ENCODE data around the gene FTO.

DNA sequence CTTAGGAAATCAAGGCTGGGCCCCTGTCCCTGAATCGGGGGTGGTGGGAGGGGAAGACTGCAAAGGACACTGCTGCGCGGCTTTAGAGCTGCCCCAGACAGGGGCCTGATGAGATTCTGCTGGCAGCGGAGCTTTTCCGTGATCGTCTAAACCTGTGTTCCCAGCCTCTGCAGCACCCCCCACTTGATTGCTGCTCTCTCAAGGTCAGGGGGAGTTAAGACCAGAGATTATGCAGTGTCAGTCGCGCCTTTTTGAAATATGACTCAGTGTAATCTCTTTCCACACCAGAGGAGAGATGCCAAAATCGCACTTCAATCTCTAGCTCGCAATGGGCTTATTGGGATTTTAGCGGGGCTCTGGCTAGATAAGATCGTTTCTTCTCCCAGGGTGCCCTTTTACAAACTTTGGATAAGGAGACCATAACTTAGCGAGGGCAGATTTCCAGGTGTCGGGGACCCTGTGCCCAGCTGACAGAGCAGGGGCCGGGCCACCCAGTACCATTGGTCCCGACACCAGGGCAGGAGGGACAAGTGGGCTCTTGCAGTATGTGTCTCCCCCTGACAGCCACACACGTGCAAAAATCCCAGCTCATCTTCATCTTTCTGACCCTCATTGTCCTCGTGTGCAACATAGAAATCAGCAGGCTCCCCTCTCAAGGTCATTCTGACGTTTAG is 495.7 kb downstream of the FTO start:
- TF ChIP-seq, protein P1, sequence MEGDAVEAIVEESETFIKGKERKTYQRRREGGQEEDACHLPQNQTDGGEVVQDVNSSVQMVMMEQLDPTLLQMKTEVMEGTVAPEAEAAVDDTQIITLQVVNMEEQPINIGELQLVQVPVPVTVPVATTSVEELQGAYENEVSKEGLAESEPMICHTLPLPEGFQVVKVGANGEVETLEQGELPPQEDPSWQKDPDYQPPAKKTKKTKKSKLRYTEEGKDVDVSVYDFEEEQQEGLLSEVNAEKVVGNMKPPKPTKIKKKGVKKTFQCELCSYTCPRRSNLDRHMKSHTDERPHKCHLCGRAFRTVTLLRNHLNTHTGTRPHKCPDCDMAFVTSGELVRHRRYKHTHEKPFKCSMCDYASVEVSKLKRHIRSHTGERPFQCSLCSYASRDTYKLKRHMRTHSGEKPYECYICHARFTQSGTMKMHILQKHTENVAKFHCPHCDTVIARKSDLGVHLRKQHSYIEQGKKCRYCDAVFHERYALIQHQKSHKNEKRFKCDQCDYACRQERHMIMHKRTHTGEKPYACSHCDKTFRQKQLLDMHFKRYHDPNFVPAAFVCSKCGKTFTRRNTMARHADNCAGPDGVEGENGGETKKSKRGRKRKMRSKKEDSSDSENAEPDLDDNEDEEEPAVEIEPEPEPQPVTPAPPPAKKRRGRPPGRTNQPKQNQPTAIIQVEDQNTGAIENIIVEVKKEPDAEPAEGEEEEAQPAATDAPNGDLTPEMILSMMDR (IDR thresholded peaks at IDR 0.05), result no peak
- no peak for TF ChIP-seq POLR2A (IDR thresholded peaks at IDR 0.05)

All from thyroid gland (tissue), 4 donors.